Mesenchymal stem cell (in vitro differentiated cells and primary cell): ENCODE measurements around the gene CYSLTR2. TPM values are rescaled to one million over a fixed set of nuclear protein-coding genes. Genes with fewer than 3 reads are reported as not detected.

Source experiments
- DNase-seq: peaks from one replicate; pipeline ENCODE4 v3.0.0-alpha.2; 2013
- H2AFZ ChIP-seq: one replicate; pipeline ENCODE4 v1.6.1; 2013; ENCODE audit warnings: low read depth, mild to moderate bottlenecking, control low read depth, inconsistent platforms, low read length, moderate library complexity
- H2AK5ac ChIP-seq: 2 replicates; pipeline ENCODE4 v1.6.1; 2013; ENCODE audit warnings: low read length, moderate library complexity, mild to moderate bottlenecking, inconsistent platforms; ENCODE audit not compliant: severe bottlenecking
- H2BK120ac ChIP-seq: one replicate; pipeline ENCODE4 v1.6.1; 2013; ENCODE audit warnings: low read depth, mild to moderate bottlenecking, inconsistent platforms, low read length, moderate library complexity
- H2BK12ac ChIP-seq, 2 experiments: one replicate each; pipeline ENCODE4 v1.6.1; 2013; ENCODE audit warnings: inconsistent platforms in 2 of 2, low read length in 2 of 2, mild to moderate bottlenecking in 2 of 2, moderate library complexity in 2 of 2, control low read depth in 1 of 2
- H2BK15ac ChIP-seq: one replicate; pipeline ENCODE4 v1.6.1; 2013; ENCODE audit warnings: mild to moderate bottlenecking, low read depth, inconsistent platforms; ENCODE audit not compliant: poor library complexity, severe bottlenecking
- H2BK5ac ChIP-seq: 2 replicates; pipeline ENCODE4 v1.6.1; 2013; ENCODE audit warnings: low read depth, mild to moderate bottlenecking, low read length, control low read depth, inconsistent platforms; ENCODE audit not compliant: poor library complexity, severe bottlenecking
- H3K14ac ChIP-seq, 2 experiments: one replicate each; pipeline ENCODE4 v1.6.1; 2013; ENCODE audit warnings: inconsistent platforms in 2 of 2, low read length in 2 of 2, control low read depth in 1 of 2, mild to moderate bottlenecking in 1 of 2, moderate library complexity in 1 of 2
- H3K18ac ChIP-seq, 2 experiments: one replicate each; pipeline ENCODE4 v1.6.1; 2013; ENCODE audit warnings: inconsistent platforms in 2 of 2, low read length in 2 of 2, control low read depth in 1 of 2, low read depth in 1 of 2, mild to moderate bottlenecking in 1 of 2
- H3K23ac ChIP-seq, 2 experiments: one replicate each; pipeline ENCODE4 v1.6.1; 2013; ENCODE audit warnings: inconsistent platforms in 2 of 2, low read length in 2 of 2, mild to moderate bottlenecking in 2 of 2, moderate library complexity in 2 of 2, control low read depth in 1 of 2
- H3K27ac ChIP-seq: 2 replicates; pipeline ENCODE4 v1.5.1; 2013; ENCODE audit warnings: mild to moderate bottlenecking, moderate library complexity, low read length, control low read depth, inconsistent platforms; ENCODE audit not compliant: poor library complexity, severe bottlenecking
- H3K27me3 ChIP-seq, 2 experiments: 2 replicates each; pipeline versions ENCODE4 v1.6.1 to v1.7.0; 2013; ENCODE audit warnings: low read length in 2 of 2, mild to moderate bottlenecking in 2 of 2, moderate library complexity in 2 of 2, control low read depth in 1 of 2, inconsistent platforms in 1 of 2; ENCODE audit not compliant: control insufficient read depth in 1 of 2, insufficient read depth in 1 of 2
- H3K36me3 ChIP-seq, 2 experiments: 2 replicates each; pipeline versions ENCODE4 v1.6.1 to v1.7.0; 2013; ENCODE audit warnings: low read length in 2 of 2, control low read depth in 1 of 2, inconsistent platforms in 1 of 2, low read depth in 1 of 2, mild to moderate bottlenecking in 1 of 2; ENCODE audit not compliant: insufficient read depth in 2 of 2, control insufficient read depth in 1 of 2
- H3K4ac ChIP-seq, 2 experiments: one replicate each; pipeline ENCODE4 v1.6.1; 2013; ENCODE audit warnings: inconsistent platforms in 2 of 2, low read length in 2 of 2, mild to moderate bottlenecking in 2 of 2, moderate library complexity in 2 of 2, control low read depth in 1 of 2, low read depth in 1 of 2
- H3K4me1 ChIP-seq: 2 replicates; pipeline ENCODE4 v1.6.1; 2013; ENCODE audit warnings: low read depth, low read length, control low read depth; ENCODE audit not compliant: control insufficient read depth, insufficient read depth
- H3K4me2 ChIP-seq: 2 replicates; pipeline ENCODE4 v1.6.1; 2013; ENCODE audit warnings: low read length, mild to moderate bottlenecking, inconsistent platforms; ENCODE audit not compliant: poor library complexity, severe bottlenecking
- H3K4me3 ChIP-seq, 2 experiments: 2 replicates each; pipeline versions ENCODE4 v1.5.1 to v1.7.0; 2013; ENCODE audit warnings: low read length in 2 of 2, mild to moderate bottlenecking in 2 of 2, control low read depth in 1 of 2, low read depth in 1 of 2; ENCODE audit not compliant: insufficient read depth in 1 of 2
- H3K79me1 ChIP-seq: replicated peaks from 2 replicates; pipeline ENCODE4 v1.6.1; 2013; ENCODE audit warnings: mild to moderate bottlenecking, control low read depth, low read length, inconsistent platforms; ENCODE audit not compliant: poor library complexity, severe bottlenecking
- H3K9ac ChIP-seq: 2 replicates; pipeline ENCODE4 v1.7.0; 2013; ENCODE audit warnings: mild to moderate bottlenecking, low read length, moderate library complexity
- H3K9me3 ChIP-seq: 2 replicates; pipeline ENCODE4 v1.7.0; 2013; ENCODE audit warnings: mild to moderate bottlenecking, low read length; ENCODE audit not compliant: control insufficient read depth
- H4K8ac ChIP-seq: one replicate; pipeline ENCODE4 v1.6.1; 2013; ENCODE audit warnings: inconsistent platforms, mild to moderate bottlenecking, low read length, moderate library complexity
- H4K91ac ChIP-seq: one replicate; pipeline ENCODE4 v1.6.1; 2013; ENCODE audit warnings: mild to moderate bottlenecking, low read length, inconsistent platforms
- WGBS: methylation state at CpG from one replicate; pipeline ENCODE4 v1.1.7; 2013; ENCODE audit warnings: mixed read lengths; 5-methylcytosine and 5-hydroxymethylcytosine counted together
- polyA plus RNA-seq, 2 experiments: library from polyadenylated mRNA; stranded (reverse); fragments of 200-250 nt; gene quantifications; one replicate each; pipeline ENCODE4 v1.2.3, GENCODE V29; 2013

The CYSLTR2 gene, protein sequence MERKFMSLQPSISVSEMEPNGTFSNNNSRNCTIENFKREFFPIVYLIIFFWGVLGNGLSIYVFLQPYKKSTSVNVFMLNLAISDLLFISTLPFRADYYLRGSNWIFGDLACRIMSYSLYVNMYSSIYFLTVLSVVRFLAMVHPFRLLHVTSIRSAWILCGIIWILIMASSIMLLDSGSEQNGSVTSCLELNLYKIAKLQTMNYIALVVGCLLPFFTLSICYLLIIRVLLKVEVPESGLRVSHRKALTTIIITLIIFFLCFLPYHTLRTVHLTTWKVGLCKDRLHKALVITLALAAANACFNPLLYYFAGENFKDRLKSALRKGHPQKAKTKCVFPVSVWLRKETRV
- 2.1 TPM for polyA plus RNA-seq (2013, experiment 1 of 2)
- 2.1 TPM for polyA plus RNA-seq (2013, experiment 2 of 2)

DNA sequence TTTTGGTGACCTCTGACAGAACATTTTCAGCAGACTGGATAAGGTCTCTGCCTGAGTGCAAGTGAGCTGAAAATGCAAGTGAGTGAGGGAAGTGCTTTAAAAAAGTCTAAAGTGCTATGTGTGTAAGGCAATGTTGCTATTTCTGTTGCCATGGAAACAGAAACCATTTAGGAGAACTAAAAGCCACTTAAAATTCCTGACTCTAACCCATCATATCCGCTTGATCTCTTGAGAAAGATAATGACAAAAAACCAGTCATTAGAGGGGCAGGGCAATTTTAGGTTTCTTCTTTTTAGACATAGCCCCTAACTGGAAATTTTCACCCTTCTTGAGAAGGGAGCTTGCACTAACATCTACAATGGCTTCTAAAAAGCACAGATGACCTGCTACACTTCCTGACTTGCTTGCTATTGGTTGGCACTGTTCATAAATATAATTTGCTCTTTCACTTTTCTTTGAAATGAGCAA is at the start of gene CYSLTR2:
TSS of gene CYSLTR2 (plus strand) at position 458 of the 468 bp plus-strand sequence. CDS start 52,889 bp downstream, outside the sequence.
- no peaks in the 10 kb centered on the region for H3K9me3 ChIP-seq
- H3K4me1 ChIP-seq = no peaks in the 10 kb centered on the region
- no peaks in the 10 kb centered on the region for H3K27me3 ChIP-seq
- peak within 1 kb of the TSS; percentile 44 for H2BK120ac ChIP-seq
- no peaks in the 10 kb centered on the region for H3K36me3 ChIP-seq
- peak within 1 kb of the TSS; percentile 16 for H3K9ac ChIP-seq
- no peak within 1 kb of the TSS for H4K91ac ChIP-seq
- H2BK5ac ChIP-seq = no peak within 1 kb of the TSS
- H3K27ac ChIP-seq = no peak within 1 kb of the TSS
- no peak within 1 kb of the TSS for H3K23ac ChIP-seq
- H2BK12ac ChIP-seq = peak within 1 kb of the TSS; percentile 1 to 64
- H3K79me1 ChIP-seq = no peaks in the 10 kb centered on the region
- peak within 1 kb of the TSS in 1 of 2 experiments; percentile 32 for H3K4ac ChIP-seq
- no peak within 1 kb of the TSS for H4K8ac ChIP-seq
- peak; percentile 98 for DNase-seq
- no peak within 1 kb of the TSS for H3K4me3 ChIP-seq
- peak within 1 kb of the TSS in 1 of 2 experiments; percentile 38 for H3K18ac ChIP-seq
- H3K4me2 ChIP-seq = no peak within 1 kb of the TSS
- H3K14ac ChIP-seq = no peak within 1 kb of the TSS
- no peak within 1 kb of the TSS for H2BK15ac ChIP-seq
- WGBS = 0% methylated on average over 1 of the region's 1 CpG
- no peak within 1 kb of the TSS for H2AFZ ChIP-seq
- H2AK5ac ChIP-seq = no peak within 1 kb of the TSS

DNA sequence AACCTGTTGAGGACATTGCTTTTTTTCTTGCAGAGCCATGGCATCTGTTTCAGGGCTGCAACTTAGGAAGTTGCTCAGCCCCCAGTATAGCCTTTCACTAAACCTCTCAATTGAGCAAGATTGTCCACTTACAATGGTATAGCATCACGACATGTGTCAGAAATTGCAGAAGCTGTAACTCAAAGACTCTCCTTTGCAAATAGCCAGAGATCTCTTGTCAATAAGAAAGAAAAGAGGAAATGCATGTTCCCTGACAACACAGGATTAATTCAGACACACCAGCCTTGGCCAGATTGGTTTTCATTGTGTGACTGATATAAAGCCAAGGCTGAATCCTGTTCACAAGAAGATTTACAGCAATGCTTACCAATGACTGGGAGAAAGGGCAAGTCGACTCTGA is 38.7 kb upstream of the CYSLTR2 start:
- H3K4me2 ChIP-seq = no peak overlapping the region
- H3K23ac ChIP-seq = no peak overlapping the region
- no peak overlapping the region for H4K8ac ChIP-seq
- H3K27me3 ChIP-seq = no peaks in the 10 kb centered on the region
- no peak overlapping the region for H3K27ac ChIP-seq
- no peaks in the 10 kb centered on the region for H3K4me1 ChIP-seq
- no peak overlapping the region for H2BK15ac ChIP-seq
- H3K18ac ChIP-seq = no peak overlapping the region
- H4K91ac ChIP-seq = no peak overlapping the region
- no peak overlapping the region for H2BK120ac ChIP-seq
- no peak overlapping the region for H3K9ac ChIP-seq
- H3K4ac ChIP-seq = no peak overlapping the region
- peaks cover 19% of the 10 kb centered on the region for H3K9me3 ChIP-seq
- no peak overlapping the region for H3K14ac ChIP-seq
- WGBS = 71% methylated on average over 1 of the region's 2 CpGs
- no peak overlapping the region for H3K4me3 ChIP-seq
- H2AFZ ChIP-seq = no peak overlapping the region
- DNase-seq = no peak
- no peaks in the 10 kb centered on the region for H3K36me3 ChIP-seq
- no peaks in the 10 kb centered on the region for H3K79me1 ChIP-seq
- H2BK5ac ChIP-seq = no peak overlapping the region
- H2BK12ac ChIP-seq = no peak overlapping the region
- H2AK5ac ChIP-seq = no peak overlapping the region

DNA sequence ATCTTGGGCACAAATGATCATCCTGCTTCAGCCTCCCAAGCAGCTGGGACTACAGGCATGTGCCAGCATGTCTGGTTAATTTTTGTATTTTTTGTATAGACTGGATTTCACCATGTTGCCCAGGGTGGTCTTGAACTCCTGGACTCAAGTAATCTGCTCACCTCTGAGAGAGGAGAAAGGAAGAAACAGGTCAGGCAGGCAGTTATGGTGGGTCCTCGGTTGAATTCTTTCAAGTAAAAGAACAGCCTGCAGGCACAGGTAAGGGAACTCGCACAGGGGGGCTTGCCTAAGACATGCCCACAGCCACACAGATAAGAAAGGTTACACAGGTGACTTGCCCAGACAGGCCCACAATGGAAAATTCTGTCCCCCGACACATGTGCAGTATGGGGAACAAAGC is 34.8 kb upstream of the CYSLTR2 start:
- Histone ChIP-seq H2BK15ac (no peak overlapping the region), H3K27me3 (no peaks in the 10 kb centered on the region), H3K79me1 (no peaks in the 10 kb centered on the region), H2BK12ac (no peak overlapping the region), H2BK5ac (no peak overlapping the region), H4K91ac (no peak overlapping the region), H3K27ac (no peak overlapping the region), H3K9me3 (peaks cover 18% of the 10 kb centered on the region), H2BK120ac (no peak overlapping the region), H3K23ac (no peak overlapping the region), H4K8ac (no peak overlapping the region), H2AFZ (no peak overlapping the region), H2AK5ac (no peak overlapping the region), H3K4ac (no peak overlapping the region), H3K14ac (no peak overlapping the region), H3K4me3 (no peak overlapping the region), H3K36me3 (no peaks in the 10 kb centered on the region), H3K4me2 (no peak overlapping the region), H3K4me1 (no peaks in the 10 kb centered on the region), H3K18ac (no peak overlapping the region), H3K9ac (no peak overlapping the region)
- WGBS = 98% methylated on average over 3 of the region's 3 CpGs
- no peak for DNase-seq

DNA sequence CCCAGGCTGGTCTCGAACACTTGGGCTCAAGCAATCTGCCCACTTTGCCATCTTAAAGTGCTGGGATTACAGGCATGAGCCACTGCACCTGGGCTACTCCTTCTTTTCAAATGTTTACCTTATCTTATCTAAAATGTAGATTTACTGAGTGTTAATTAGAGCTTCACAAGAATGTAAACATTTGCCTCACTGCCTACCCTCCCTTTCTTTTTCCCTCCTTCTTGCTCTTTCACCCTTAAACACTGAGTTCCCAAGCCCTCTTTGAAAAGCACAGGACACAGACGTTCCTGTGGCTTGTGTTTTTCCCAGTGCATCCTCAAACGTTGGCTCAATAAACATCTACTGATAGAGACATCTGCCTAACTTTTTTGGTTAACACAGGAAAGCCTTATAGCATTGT is 32.7 kb upstream of the CYSLTR2 start:
- Histone ChIP-seq H3K4ac (no peak overlapping the region), H2BK15ac (no peak overlapping the region), H2AFZ (no peak overlapping the region), H3K27me3 (no peaks in the 10 kb centered on the region), H3K18ac (no peak overlapping the region), H2BK120ac (no peak overlapping the region), H3K4me1 (no peaks in the 10 kb centered on the region), H4K91ac (no peak overlapping the region), H3K9me3 (peaks cover 18% of the 10 kb centered on the region), H3K9ac (no peak overlapping the region), H2AK5ac (no peak overlapping the region), H3K23ac (no peak overlapping the region), H3K4me2 (no peak overlapping the region), H4K8ac (no peak overlapping the region), H3K4me3 (no peak overlapping the region), H2BK12ac (no peak overlapping the region), H3K14ac (no peak overlapping the region), H3K79me1 (no peaks in the 10 kb centered on the region), H2BK5ac (no peak overlapping the region), H3K27ac (no peak overlapping the region), H3K36me3 (no peaks in the 10 kb centered on the region)
- 15% methylated on average over 3 of the region's 3 CpGs for WGBS
- DNase-seq = peak; percentile 48
